Neural progenitor cell (in vitro differentiated cells): ENCODE results near the gene ZSWIM3. TPM values are rescaled to one million over a fixed set of nuclear protein-coding genes. Genes with fewer than 3 reads are reported as not detected.
A peak's percentile ranks its signal among the peaks of the same experiment; 100 is the strongest.
"Not testable (repeated sequence)": the region's sequence is repeated elsewhere in the genome, so short reads cannot be mapped to it uniquely, and the experiment has no call there.

ENCODE experiments used
- DNase-seq: peaks from one replicate; pipeline ENCODE4 v3.0.0-alpha.2; 2016; ENCODE audit warnings: low spot score
- H2AFZ ChIP-seq: fragments of 200-600 bp; sonication (generic); replicated peaks from 2 replicates; pipeline ENCODE4 v1.6.1; 2016; ENCODE audit warnings: antibody characterized with exemption
- H3F3A ChIP-seq: fragments of 200-600 bp; sonication (generic); 2 replicates; pipeline ENCODE4 v1.6.1; 2016; ENCODE audit warnings: antibody characterized with exemption, low read depth
- H3K27ac ChIP-seq: fragments of 200-600 bp; sonication (generic); 2 replicates; pipeline ENCODE4 v1.5.1; 2016; ENCODE audit warnings: mild to moderate bottlenecking
- H3K27me3 ChIP-seq: fragments of 200-600 bp; sonication (generic); 2 replicates; pipeline ENCODE4 v1.6.1; 2016; ENCODE audit warnings: mild to moderate bottlenecking, moderate library complexity
- H3K36me3 ChIP-seq: fragments of 200-600 bp; sonication (generic); 2 replicates; pipeline ENCODE4 v1.5.1; 2016
- H3K4me1 ChIP-seq: fragments of 200-600 bp; sonication (generic); 2 replicates; pipeline ENCODE4 v1.6.1; 2016; ENCODE audit warnings: mixed run types
- H3K4me2 ChIP-seq: fragments of 200-600 bp; sonication (generic); 2 replicates; pipeline ENCODE4 v1.6.1; 2016
- H3K4me3 ChIP-seq: fragments of 200-600 bp; sonication (generic); 2 replicates; pipeline ENCODE4 v1.5.1; 2016
- H3K79me2 ChIP-seq: fragments of 200-600 bp; sonication (generic); 2 replicates; pipeline ENCODE4 v1.6.1; 2016; ENCODE audit warnings: low read depth
- H3K9ac ChIP-seq: fragments of 200-600 bp; sonication (generic); 2 replicates; pipeline ENCODE4 v1.6.1; 2016
- H3K9me3 ChIP-seq: fragments of 200-600 bp; sonication (generic); 2 replicates; pipeline ENCODE4 v1.5.1; 2016; ENCODE audit warnings: low read depth
- H4K20me1 ChIP-seq: fragments of 200-600 bp; sonication (generic); 2 replicates; pipeline ENCODE4 v1.6.1; 2016; ENCODE audit warnings: low read depth
- H3K27ac Mint-ChIP-seq: 3 replicates; pipeline ENCODE4 v1.8.0; 2021; ENCODE audit warnings: mixed read lengths
- H3K27me3 Mint-ChIP-seq: 2 replicates; pipeline ENCODE4 v1.8.0; 2022; ENCODE audit warnings: low read depth, mild to moderate bottlenecking, inconsistent platforms, moderate library complexity, mixed read lengths; ENCODE audit not compliant: insufficient read depth
- H3K36me3 Mint-ChIP-seq: 3 replicates; pipeline ENCODE4 v1.8.0; 2021; ENCODE audit warnings: mixed read lengths
- H3K4me1 Mint-ChIP-seq: 3 replicates; pipeline ENCODE4 v1.8.0; 2021; ENCODE audit warnings: mixed read lengths
- H3K4me3 Mint-ChIP-seq: 3 replicates; pipeline ENCODE4 v1.8.0; 2021; ENCODE audit warnings: mild to moderate bottlenecking, moderate library complexity, mixed read lengths
- H3K9me3 Mint-ChIP-seq: 3 replicates; pipeline ENCODE4 v1.8.0; 2020; ENCODE audit warnings: mixed read lengths
- CTCF ChIP-seq: fragments of 200-600 bp; sonication (generic); IDR thresholded peaks from 2 replicates; pipeline ENCODE4 v1.5.1; 2017; ENCODE audit warnings: antibody characterized with exemption, mild to moderate bottlenecking
- EZH2 ChIP-seq: fragments of 200-600 bp; sonication (generic); IDR thresholded peaks from 2 replicates; pipeline ENCODE4 v1.6.1; 2017; ENCODE audit warnings: antibody characterized with exemption, mild to moderate bottlenecking, moderate library complexity
- EZH2phosphoT487 ChIP-seq: fragments of 200-600 bp; sonication (generic); IDR thresholded peaks from 2 replicates; pipeline ENCODE4 v1.6.1; 2017; ENCODE audit warnings: antibody characterized with exemption
- total RNA-seq: library from RNA; depleted of rRNA; stranded (reverse); fragments of >200 nt; gene quantifications from 2 replicates; pipeline ENCODE4 v1.2.3, GENCODE V29; 2015; ENCODE audit warnings: low replicate concordance

ZSWIM3 gene
- total RNA-seq, 1 donor from 2014 or later, result 3.7 TPM

- Histone ChIP-seq H3K9ac (no peak overlapping the region), H4K20me1 (no peaks in the 10 kb centered on the region), H3K4me3 (no peak overlapping the region), H3K4me2 (no peak overlapping the region), H3K9me3 (no peaks in the 10 kb centered on the region), H3K4me1 (no peaks in the 10 kb centered on the region), H3K27me3 (no peaks in the 10 kb centered on the region), H3F3A (no peaks in the 10 kb centered on the region), H3K79me2 (no peaks in the 10 kb centered on the region), H3K36me3 (no peaks in the 10 kb centered on the region), H2AFZ (no peak overlapping the region), H3K27ac (no peak overlapping the region)
- H3K4me3 Mint-ChIP-seq, result no peak overlapping the region
- H3K9me3 Mint-ChIP-seq, result no peaks in the 10 kb centered on the region
- H3K36me3 Mint-ChIP-seq, result no peaks in the 10 kb centered on the region
- H3K27me3 Mint-ChIP-seq, result no peaks in the 10 kb centered on the region
- no peak for DNase-seq
- H3K4me1 Mint-ChIP-seq, result no peaks in the 10 kb centered on the region
- peak overlapping the region; percentile 46 for H3K27ac Mint-ChIP-seq
- TF ChIP-seq EZH2phosphoT487 (no peak), CTCF (no peak), EZH2 (no peak)
Observed at GRCh38 chr20:45873409-45874103, 16.1 kb downstream of the ZSWIM3 start.

GRCh38 chr20:45874104-45874481 is 16.7 kb downstream of the ZSWIM3 start:
- not testable (repeated sequence) for H3K79me2 ChIP-seq, H3K9me3 Mint-ChIP-seq, DNase-seq, H3K36me3 Mint-ChIP-seq, H3K36me3 ChIP-seq, H3K4me1 ChIP-seq, H3K9me3 ChIP-seq, H2AFZ ChIP-seq, H3K4me2 ChIP-seq, H3K4me3 Mint-ChIP-seq, H3K27me3 ChIP-seq, H3K27ac ChIP-seq, H3K4me1 Mint-ChIP-seq, H3K9ac ChIP-seq, H3K4me3 ChIP-seq, H3K27me3 Mint-ChIP-seq, H4K20me1 ChIP-seq, H3F3A ChIP-seq
- H3K27ac Mint-ChIP-seq, result peak overlapping the region; percentile 46

DNA sequence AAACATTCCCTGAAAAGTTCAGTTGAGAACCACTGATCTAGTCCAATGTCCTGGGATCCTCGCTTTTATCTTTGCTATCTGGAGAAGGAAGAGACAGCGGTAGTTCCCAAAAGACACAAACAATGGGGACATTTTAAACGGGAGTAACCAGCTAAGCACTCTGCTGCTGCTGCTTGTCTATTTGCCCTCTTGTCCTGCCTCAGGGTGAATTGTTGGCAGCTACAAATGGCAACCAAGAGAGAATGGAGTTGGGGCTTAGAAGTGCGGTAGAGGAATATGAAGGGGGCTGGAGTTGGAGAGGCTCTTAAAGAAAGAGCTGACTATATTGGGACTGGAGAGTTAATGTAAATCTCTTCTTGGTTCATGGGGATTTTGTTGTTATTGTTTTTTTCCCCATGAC is 17.2 kb downstream of the ZSWIM3 start:
- no peak overlapping the region for H3K9ac ChIP-seq
- Mint-ChIP-seq H3K9me3 (no peaks in the 10 kb centered on the region), H3K4me3 (no peak overlapping the region), H3K27ac (no peak overlapping the region), H3K27me3 (no peaks in the 10 kb centered on the region), H3K4me1 (no peaks in the 10 kb centered on the region), H3K36me3 (no peaks in the 10 kb centered on the region)
- no peaks in the 10 kb centered on the region for H3K36me3 ChIP-seq
- no peak overlapping the region for H2AFZ ChIP-seq
- H3F3A ChIP-seq, result no peaks in the 10 kb centered on the region
- no peaks in the 10 kb centered on the region for H4K20me1 ChIP-seq
- no peaks in the 10 kb centered on the region for H3K27me3 ChIP-seq
- no peaks in the 10 kb centered on the region for H3K9me3 ChIP-seq
- no peak overlapping the region for H3K4me2 ChIP-seq
- no peak for DNase-seq
- H3K27ac ChIP-seq, result no peak overlapping the region
- no peaks in the 10 kb centered on the region for H3K4me1 ChIP-seq
- no peaks in the 10 kb centered on the region for H3K79me2 ChIP-seq
- no peak overlapping the region for H3K4me3 ChIP-seq
- no peak for TF ChIP-seq EZH2phosphoT487
- TF ChIP-seq CTCF, result no peak
- no peak for TF ChIP-seq EZH2

DNA sequence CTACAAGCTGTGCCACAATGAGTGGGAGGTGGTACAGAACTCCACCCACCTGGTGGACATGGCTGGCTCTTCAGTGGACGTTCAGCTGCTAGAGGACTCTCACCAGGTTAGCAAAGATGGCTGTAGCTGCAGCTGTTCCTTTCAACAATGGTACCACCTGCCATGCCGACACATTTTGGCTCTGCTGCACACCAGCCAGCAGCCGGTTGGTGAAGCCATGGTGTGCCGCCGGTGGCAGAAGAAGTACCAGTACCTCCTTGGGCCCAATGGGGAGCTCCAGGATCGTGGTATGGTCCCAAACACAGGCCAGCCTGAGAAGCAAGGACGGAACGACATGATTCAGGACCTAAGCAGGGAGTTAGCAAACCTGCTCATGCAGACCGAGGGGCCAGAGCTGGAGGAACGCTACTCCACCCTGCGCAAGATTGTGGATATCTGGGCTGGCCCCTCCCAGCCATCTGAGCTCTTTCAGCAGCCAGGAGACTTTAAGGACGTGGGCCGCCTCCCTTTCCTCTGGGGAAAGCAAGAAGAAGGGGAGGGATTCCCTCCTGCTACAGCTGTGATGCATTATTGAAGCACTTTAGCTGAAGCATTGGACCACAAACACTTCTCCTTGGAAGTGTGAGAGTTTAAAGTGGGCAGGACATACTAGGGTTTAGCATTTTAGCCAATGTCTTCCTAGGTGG is 20.8 kb downstream of the ZSWIM3 start:
- peaks cover 1% of the 10 kb centered on the region for H3K27me3 Mint-ChIP-seq
- H3K4me1 Mint-ChIP-seq, result peaks cover 16% of the 10 kb centered on the region
- peaks cover 16% of the 10 kb centered on the region for H3F3A ChIP-seq
- H3K36me3 Mint-ChIP-seq, result peaks cover 8% of the 10 kb centered on the region
- peaks cover 4% of the 10 kb centered on the region for H3K4me1 ChIP-seq
- H3K4me2 ChIP-seq, result no peak overlapping the region
- no peak overlapping the region for H3K27ac Mint-ChIP-seq
- H3K4me3 Mint-ChIP-seq, result no peak overlapping the region
- H3K9ac ChIP-seq, result no peak overlapping the region
- H2AFZ ChIP-seq, result no peak overlapping the region
- no peaks in the 10 kb centered on the region for H3K9me3 ChIP-seq
- DNase-seq, result no peak
- peaks cover 18% of the 10 kb centered on the region for H3K79me2 ChIP-seq
- H3K36me3 ChIP-seq, result no peaks in the 10 kb centered on the region
- no peaks in the 10 kb centered on the region for H3K9me3 Mint-ChIP-seq
- TF ChIP-seq CTCF, result no peak
- no peak for TF ChIP-seq EZH2
- TF ChIP-seq EZH2phosphoT487, result no peak
- H3K4me3 ChIP-seq, result no peak overlapping the region
- H3K27ac ChIP-seq, result no peak overlapping the region
- H4K20me1 ChIP-seq, result no peaks in the 10 kb centered on the region
- H3K27me3 ChIP-seq, result no peaks in the 10 kb centered on the region
